ENCODE results near the gene EIF4E.
"Not testable (repeated sequence)": the region's sequence is repeated elsewhere in the genome, so short reads cannot be mapped to it uniquely, and the experiment has no call there.

Gene EIF4E

GRCh38 chr4:98928505-98929340, at the start of gene EIF4E:
Gene EIF4E (minus strand): TSS chr4:98929133. CDS start chr4:98929112, 21 bp downstream.
- DNase-seq: peak; percentile 99

GRCh38 chr4:98977557-98977956, 48.6 kb upstream of the EIF4E start:
- DNase-seq: no peak

GRCh38 chr4:98976716-98977115, 47.8 kb upstream of the EIF4E start:
- no peak for DNase-seq

- DNase-seq: no peak
Observed at GRCh38 chr4:98969878-98970785, 41.2 kb upstream of the EIF4E start.

- no peak for DNase-seq
Observed at GRCh38 chr4:98967786-98968329, 38.9 kb upstream of the EIF4E start.

GRCh38 chr4:98966926-98967325, 38.0 kb upstream of the EIF4E start:
- no peak for DNase-seq

GRCh38 chr4:98963538-98964433, 34.9 kb upstream of the EIF4E start:
- no peak for DNase-seq

- DNase-seq: no peak
Observed at GRCh38 chr4:98961770-98962169, 32.8 kb upstream of the EIF4E start.

- DNase-seq: no peak
Observed at GRCh38 chr4:98959411-98959810, 30.5 kb upstream of the EIF4E start.

- DNase-seq: no peak
Observed at GRCh38 chr4:98958065-98958464, 29.1 kb upstream of the EIF4E start.

GRCh38 chr4:98955229-98955628, 26.3 kb upstream of the EIF4E start:
- no peak for DNase-seq

GRCh38 chr4:98951710-98952109, 22.8 kb upstream of the EIF4E start:
- no peak for DNase-seq

- DNase-seq: no peak
Observed at GRCh38 chr4:98950925-98951324, 22.0 kb upstream of the EIF4E start.

GRCh38 chr4:98946359-98946758, 17.4 kb upstream of the EIF4E start:
- DNase-seq: no peak

GRCh38 chr4:98945297-98945850, 16.4 kb upstream of the EIF4E start:
- no peak for DNase-seq

- peak; percentile 85 for DNase-seq
Observed at GRCh38 chr4:98939892-98940298, 11.0 kb upstream of the EIF4E start.

- no peak for DNase-seq
Observed at GRCh38 chr4:98939438-98939837, 10.5 kb upstream of the EIF4E start.

- DNase-seq: no peak
Observed at GRCh38 chr4:98937986-98938720, 9.2 kb upstream of the EIF4E start.

GRCh38 chr4:98935633-98936032, 6.7 kb upstream of the EIF4E start:
- DNase-seq: no peak

GRCh38 chr4:98934851-98935250, 5.9 kb upstream of the EIF4E start:
- not testable (repeated sequence) for DNase-seq

GRCh38 chr4:98932539-98932938, 3.6 kb upstream of the EIF4E start:
- DNase-seq: no peak
